Left lung (tissue), 10 donors: ENCODE data around the gene CNTN5. TPM values are rescaled to one million over a fixed set of nuclear protein-coding genes. Genes with fewer than 3 reads are reported as not detected.
"Not testable (repeated sequence)": the region's sequence is repeated elsewhere in the genome, so short reads cannot be mapped to it uniquely, and the experiment has no call there.

Experiments used
- ATAC-seq: fragments of 200-7000 bp; cut with Tn5 transposase; one replicate; pipeline ENCODE4 v1.9.1; 2020; ENCODE audit warnings: moderate library complexity
- DNase-seq, 4 donors: peaks; one replicate each; pipeline ENCODE4 v3.0.0-alpha.2; 2013 to 2020
- H3K27ac ChIP-seq, 2 donors: fragments of 200-600 bp; sonication (generic) in 1 of 2; one replicate each; pipeline versions ENCODE4 v1.5.0 to v1.8.0; 2020 to 2021
- H3K27me3 ChIP-seq, 2 donors: fragments of 200-600 bp; sonication (generic) in 1 of 2; one replicate each; pipeline versions ENCODE4 v1.5.0 to v1.8.0; 2020 to 2021
- H3K36me3 ChIP-seq, 2 donors: fragments of 200-600 bp; sonication (generic) in 1 of 2; one replicate each; pipeline versions ENCODE4 v1.5.0 to v1.8.0; 2020 to 2021
- H3K4me1 ChIP-seq, 2 donors: fragments of 200-600 bp; one replicate each; pipeline ENCODE4 v1.8.0; 2021
- H3K4me3 ChIP-seq, 2 donors: fragments of 200-600 bp; sonication (generic) in 1 of 2; one replicate each; pipeline versions ENCODE4 v1.5.0 to v1.8.0; 2020 to 2021; ENCODE audit warnings: mild to moderate bottlenecking in 1 of 2
- H3K9me3 ChIP-seq, 2 donors: fragments of 200-600 bp; sonication (generic) in 1 of 2; one replicate each; pipeline versions ENCODE4 v1.5.0 to v1.8.0; 2020 to 2021
- CTCF ChIP-seq, 2 donors: fragments of 200-600 bp; sonication (generic) in 1 of 2; IDR thresholded peaks; one replicate each; pipeline versions ENCODE4 v1.5.0 to v1.8.0; 2021; ENCODE audit warnings: antibody characterized with exemption in 2 of 2
- intact Hi-C, 2 donors: fragments of 100-400 bp; cut with DNase I; formaldehyde crosslinking; loops; one replicate each; pipeline versions ENCODE4 v1.11.2 to v1.14.2; 2022
- polyA plus RNA-seq, 6 donors: library from polyadenylated mRNA; unstranded; fragments of 120-200 nt; gene quantifications; one replicate each; pipeline ENCODE4 v1.2.1, GENCODE V29; 2013; ENCODE audit not compliant: insufficient read length in 6 of 6
- total RNA-seq, 2 donors: library from RNA; stranded (reverse); fragmentation: NEBNext Ultra II Directional; extraction: Animal tissue kit (Norgen Biotek cat#: 25700); gene quantifications; one replicate each; pipeline ENCODE4 v1.2.1, GENCODE V29; 2021
- donor health status: DM: no; HTN: yes; CAD: no.
- donor health status: DM: no; HTN: no; CAD: no.

The CNTN5 gene
- total and polyA plus RNA-seq, 8 donors = 0.08 to 0.34 (median 0.24) TPM; not detected in 1

DNA sequence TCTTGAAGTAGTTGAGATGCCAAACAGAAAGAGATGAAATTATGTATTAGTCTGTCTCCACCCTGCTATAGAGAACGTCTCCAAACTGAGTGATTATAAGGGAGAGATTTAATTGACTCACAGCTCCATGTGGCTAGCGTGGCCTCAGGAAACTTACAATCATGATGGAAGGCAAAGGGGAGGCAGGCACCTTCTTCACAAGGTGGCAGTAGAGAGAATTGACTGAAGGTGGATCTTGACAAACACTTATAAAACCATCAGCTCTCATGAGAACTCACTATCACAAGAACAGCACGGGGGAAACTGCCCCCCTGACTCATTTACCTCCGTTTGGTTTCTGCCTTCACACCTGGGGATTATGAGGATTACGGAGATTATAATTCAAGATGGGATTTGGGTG is 794.0 kb downstream of the CNTN5 start:
- Histone ChIP-seq H3K4me1 (no peaks in the 10 kb centered on the region), H3K9me3 (peaks cover 0 to 6% of the 10 kb centered on the region in 2 donors), H3K36me3 (no peaks in the 10 kb centered on the region), H3K4me3 (no peak overlapping the region), H3K27me3 (no peaks in the 10 kb centered on the region), H3K27ac (no peak overlapping the region)
- no peak for DNase-seq
- no peak for ATAC-seq
- TF ChIP-seq CTCF (IDR thresholded peaks at IDR 0.05) = no peak
- intact Hi-C loops = no loop called here

GRCh38 chr11:99818991-99819390 is 798.2 kb downstream of the CNTN5 start:
- DNase-seq = no peak
- no peak for ATAC-seq
- peaks cover 0 to 8% of the 10 kb centered on the region in 2 donors for H3K9me3 ChIP-seq
- no peaks in the 10 kb centered on the region for H3K36me3 ChIP-seq
- no peaks in the 10 kb centered on the region for H3K4me1 ChIP-seq
- intact Hi-C loops = no loop called here
- no peak overlapping the region for H3K27ac ChIP-seq
- no peaks in the 10 kb centered on the region for H3K27me3 ChIP-seq
- no peak overlapping the region for H3K4me3 ChIP-seq
- no peak for TF ChIP-seq CTCF (IDR thresholded peaks at IDR 0.05)

DNA sequence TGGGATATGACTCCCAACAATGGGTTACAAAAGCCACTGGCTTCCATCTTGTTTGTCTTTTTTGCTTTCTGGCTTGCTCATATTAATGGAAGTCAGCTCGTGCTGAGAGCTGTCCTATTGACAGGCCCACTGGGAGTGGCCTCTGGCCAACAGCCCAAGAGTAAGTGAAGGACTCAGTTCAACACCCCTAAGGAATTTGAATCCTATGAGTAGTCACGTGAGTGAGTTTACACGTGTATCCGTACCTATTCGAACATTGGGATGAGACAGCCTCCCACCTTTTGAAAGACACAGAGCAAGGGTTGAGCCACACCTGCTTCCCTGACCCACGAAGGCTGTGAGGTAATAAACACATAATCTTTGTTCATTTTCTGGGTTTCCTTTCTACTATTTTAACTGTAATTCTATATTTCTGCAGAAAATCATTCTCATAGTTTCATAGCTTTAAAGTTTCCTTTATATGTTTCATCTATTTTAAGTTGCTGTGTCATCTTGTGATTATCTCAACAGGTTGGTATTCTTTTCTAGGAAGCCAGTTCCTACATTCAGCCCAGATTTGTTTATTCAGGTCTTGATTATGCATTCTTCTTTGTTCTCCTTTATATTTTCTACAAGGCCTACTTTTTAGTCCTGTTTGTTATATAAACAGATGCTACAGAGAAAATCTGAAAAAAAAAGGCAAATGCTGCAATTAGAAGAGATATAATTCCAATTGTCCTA is 802.3 kb downstream of the CNTN5 start:
- ATAC-seq (no peak), DNase-seq (no peak)
- intact Hi-C loops = no loop called here
- Histone ChIP-seq H3K27me3 (no peaks in the 10 kb centered on the region), H3K36me3 (no peaks in the 10 kb centered on the region), H3K4me1 (no peaks in the 10 kb centered on the region), H3K9me3 (peaks cover 0 to 2% of the 10 kb centered on the region in 2 donors), H3K27ac (no peak overlapping the region), H3K4me3 (no peak overlapping the region)
- no peak for TF ChIP-seq CTCF (IDR thresholded peaks at IDR 0.05)

DNA sequence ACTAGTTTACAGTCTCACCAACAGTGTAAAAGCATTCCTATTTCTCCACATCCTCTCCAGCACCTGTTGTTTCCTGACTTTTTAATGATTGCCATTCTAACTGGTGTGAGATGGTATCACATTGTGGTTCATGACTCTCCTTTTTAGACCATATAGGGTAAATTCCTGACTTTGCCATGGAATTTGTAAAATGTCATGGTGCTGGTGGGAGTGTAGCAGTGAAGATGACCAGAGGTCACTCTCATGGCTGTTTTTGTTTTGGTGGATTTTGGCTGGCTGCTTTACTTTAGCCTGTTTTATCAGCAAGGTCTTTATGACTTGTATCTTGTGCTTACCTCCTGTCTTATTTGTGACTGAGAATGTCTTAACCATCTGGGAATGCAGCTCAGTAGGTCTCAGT is 816.0 kb downstream of the CNTN5 start:
- H3K9me3 ChIP-seq, ATAC-seq, H3K4me1 ChIP-seq, H3K36me3 ChIP-seq, DNase-seq, H3K27me3 ChIP-seq, H3K27ac ChIP-seq, H3K4me3 ChIP-seq, intact Hi-C loops: not testable (repeated sequence)

DNA sequence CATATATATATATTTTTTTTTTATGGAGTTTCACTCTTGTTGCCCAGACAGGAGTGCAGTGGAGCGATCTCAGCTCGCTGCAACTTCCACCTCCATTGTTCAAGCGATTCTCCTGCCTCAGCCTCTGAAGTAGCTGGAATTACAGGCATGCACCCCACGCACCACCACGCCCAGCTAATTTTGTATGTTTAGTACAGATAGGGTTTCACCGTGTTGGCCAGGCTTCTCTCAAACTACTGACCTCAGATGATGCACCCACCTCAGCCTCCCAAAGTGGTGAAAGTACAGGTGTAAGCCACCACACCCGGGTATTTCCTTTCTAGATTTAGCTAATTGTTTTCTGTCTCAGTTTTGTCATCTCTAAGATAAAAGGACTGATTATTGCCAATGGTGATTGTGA is 821.1 kb downstream of the CNTN5 start:
- no peak for ATAC-seq
- no peak overlapping the region for H3K4me3 ChIP-seq
- no peaks in the 10 kb centered on the region for H3K4me1 ChIP-seq
- no peaks in the 10 kb centered on the region for H3K36me3 ChIP-seq
- H3K9me3 ChIP-seq = peaks cover 0 to 2% of the 10 kb centered on the region in 2 donors
- H3K27ac ChIP-seq = no peak overlapping the region
- intact Hi-C loops = no loop called here
- no peak for DNase-seq
- TF ChIP-seq CTCF (IDR thresholded peaks at IDR 0.05) = no peak
- no peaks in the 10 kb centered on the region for H3K27me3 ChIP-seq

DNA sequence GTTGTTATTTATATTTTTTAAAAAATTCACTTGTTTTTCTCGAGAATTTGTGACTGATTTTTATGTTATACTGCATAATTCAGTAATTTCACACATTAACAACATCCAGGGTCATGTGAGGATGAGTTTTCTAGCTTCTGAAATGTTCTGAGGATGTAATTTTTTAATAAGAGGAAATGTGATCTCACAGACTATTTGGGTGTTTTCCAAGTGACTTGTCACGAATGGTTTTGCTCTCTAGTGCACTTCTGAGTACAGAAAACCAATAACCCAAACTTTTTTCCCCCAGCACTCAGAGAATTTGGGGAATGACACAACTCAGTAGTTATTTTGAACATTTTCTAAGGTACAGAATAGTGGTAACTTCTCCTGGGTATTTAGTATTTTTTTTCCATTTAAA is 845.2 kb downstream of the CNTN5 start:
- ATAC-seq = no peak
- TF ChIP-seq CTCF (IDR thresholded peaks at IDR 0.05) = no peak
- intact Hi-C loops = no loop called here
- peak in 1 of 4 donors; percentile 1 for DNase-seq
- H3K27me3 ChIP-seq = no peaks in the 10 kb centered on the region
- H3K36me3 ChIP-seq = no peaks in the 10 kb centered on the region
- no peaks in the 10 kb centered on the region for H3K4me1 ChIP-seq
- H3K4me3 ChIP-seq = no peak overlapping the region
- no peak overlapping the region for H3K27ac ChIP-seq
- H3K9me3 ChIP-seq = no peaks in the 10 kb centered on the region
